ENCODE data around the gene TMEM208.

Gene TMEM208

GRCh38 chr16:67190448-67191399 is 36.2 kb upstream of the TMEM208 start:
- no peak overlapping the region for H3K4me3 ChIP-seq (ENCODE audit: low read depth, low read length)
- TF ChIP-seq MYC (IDR thresholded peaks at IDR 0.05; ENCODE audit: low read depth, low read length) = no peak
- TF ChIP-seq MAX (IDR thresholded peaks at IDR 0.05; ENCODE audit: low read depth, low read length) = no peak
- no peak for TF ChIP-seq POLR2A (IDR thresholded peaks at IDR 0.05; ENCODE audit: extremely low read depth, insufficient read length)
- no peak for TF ChIP-seq CTCF (IDR thresholded peaks at IDR 0.05; ENCODE audit: low read depth, low read length)
- DNase-seq (ENCODE audit: low read depth) = no peak

GRCh38 chr16:67191411-67191994 is 35.4 kb upstream of the TMEM208 start:
- DNase-seq (ENCODE audit: low read depth) = no peak
- peak overlapping the region; percentile 49 for H3K4me3 ChIP-seq (ENCODE audit: low read depth, low read length)
- TF ChIP-seq MYC (IDR thresholded peaks at IDR 0.05; ENCODE audit: low read depth, low read length) (no peak), POLR2A (IDR thresholded peaks at IDR 0.05; ENCODE audit: extremely low read depth, insufficient read length) (no peak), MAX (IDR thresholded peaks at IDR 0.05; ENCODE audit: low read depth, low read length) (no peak)

GRCh38 chr16:67191995-67192681 is 34.8 kb upstream of the TMEM208 start, which contains the start of gene E2F4:
Gene E2F4 (plus strand): TSS chr16:67192155. CDS start chr16:67192228, 73 bp downstream.
- peak within 1 kb of the TSS; percentile 100 for H3K4me3 ChIP-seq (ENCODE audit: low read depth, low read length)
- DNase-seq (ENCODE audit: low read depth) = peak; percentile 97

GRCh38 chr16:67192781-67193361 is 34.1 kb upstream of the TMEM208 start:
- no peak for TF ChIP-seq MYC (IDR thresholded peaks at IDR 0.05; ENCODE audit: low read depth, low read length)
- no peak for TF ChIP-seq POLR2A (IDR thresholded peaks at IDR 0.05; ENCODE audit: extremely low read depth, insufficient read length)
- no peak for TF ChIP-seq MAX (IDR thresholded peaks at IDR 0.05; ENCODE audit: low read depth, low read length)
- H3K4me3 ChIP-seq (ENCODE audit: low read depth, low read length) = peak overlapping the region; percentile 100
- DNase-seq (ENCODE audit: low read depth) = peak; percentile 26

More at GRCh38 chr16:67191995-67192681, 34.8 kb upstream of the TMEM208 start, which contains the start of gene E2F4:
- TF ChIP-seq POLR2A (IDR thresholded peaks at IDR 0.05; ENCODE audit: extremely low read depth, insufficient read length) = peak; percentile 52
- TF ChIP-seq MYC (IDR thresholded peaks at IDR 0.05; ENCODE audit: low read depth, low read length) = peak; percentile 44; the same call in 1 of the 2 replicates
- TF ChIP-seq CTCF (IDR thresholded peaks at IDR 0.05; ENCODE audit: low read depth, low read length) = no peak
- TF ChIP-seq MAX (IDR thresholded peaks at IDR 0.05; ENCODE audit: low read depth, low read length) = peak; percentile 48

GRCh38 chr16:67193536-67193935 is 33.4 kb upstream of the TMEM208 start:
- H3K4me3 ChIP-seq (ENCODE audit: low read depth, low read length) = peak overlapping the region; percentile 100
- DNase-seq (ENCODE audit: low read depth) = no peak
- TF ChIP-seq POLR2A (IDR thresholded peaks at IDR 0.05; ENCODE audit: extremely low read depth, insufficient read length) (no peak), MYC (IDR thresholded peaks at IDR 0.05; ENCODE audit: low read depth, low read length) (no peak), CTCF (IDR thresholded peaks at IDR 0.05; ENCODE audit: low read depth, low read length) (no peak), MAX (IDR thresholded peaks at IDR 0.05; ENCODE audit: low read depth, low read length) (no peak)

GRCh38 chr16:67194260-67194659 is 32.7 kb upstream of the TMEM208 start:
- H3K4me3 ChIP-seq (ENCODE audit: low read depth, low read length) = no peak overlapping the region

More at GRCh38 chr16:67194260-67194659, 32.7 kb upstream of the TMEM208 start:
- no peak for DNase-seq (ENCODE audit: low read depth)
- TF ChIP-seq POLR2A (IDR thresholded peaks at IDR 0.05; ENCODE audit: extremely low read depth, insufficient read length) (no peak), MYC (IDR thresholded peaks at IDR 0.05; ENCODE audit: low read depth, low read length) (no peak), CTCF (IDR thresholded peaks at IDR 0.05; ENCODE audit: low read depth, low read length) (no peak), MAX (IDR thresholded peaks at IDR 0.05; ENCODE audit: low read depth, low read length) (no peak)
